GM12892 (cell line): ENCODE results near the gene CELF6.
A peak's percentile ranks its signal among the peaks of the same experiment; 100 is the strongest.
"Not testable (repeated sequence)": the region's sequence is repeated elsewhere in the genome, so short reads cannot be mapped to it uniquely, and the experiment has no call there.

Experiments
- DNase-seq: peaks from one replicate; pipeline ENCODE4 v3.0.0; 2011; ENCODE audit not compliant: insufficient read length
- FAIRE-seq: peaks from 2 replicates; lab custom pipeline; 2011; peaks lifted over from hg19 to GRCh38; lab: Jason Lieb, UNC
- POLR2A ChIP-seq: IDR thresholded peaks from 2 replicates; pipeline ENCODE4 v1.6.1; 2011; ENCODE audit warnings: low read depth, low read length, control low read depth
- POLR2AphosphoS5 ChIP-seq: IDR thresholded peaks from 2 replicates; pipeline ENCODE4 v1.6.1; 2011; ENCODE audit warnings: low read depth, low read length, control low read depth
- TAF1 ChIP-seq: IDR thresholded peaks from 2 replicates; pipeline ENCODE4 v1.6.1; 2011; ENCODE audit warnings: low read depth, mild to moderate bottlenecking, control low read depth, low read length, borderline replicate concordance

The CELF6 gene

DNA sequence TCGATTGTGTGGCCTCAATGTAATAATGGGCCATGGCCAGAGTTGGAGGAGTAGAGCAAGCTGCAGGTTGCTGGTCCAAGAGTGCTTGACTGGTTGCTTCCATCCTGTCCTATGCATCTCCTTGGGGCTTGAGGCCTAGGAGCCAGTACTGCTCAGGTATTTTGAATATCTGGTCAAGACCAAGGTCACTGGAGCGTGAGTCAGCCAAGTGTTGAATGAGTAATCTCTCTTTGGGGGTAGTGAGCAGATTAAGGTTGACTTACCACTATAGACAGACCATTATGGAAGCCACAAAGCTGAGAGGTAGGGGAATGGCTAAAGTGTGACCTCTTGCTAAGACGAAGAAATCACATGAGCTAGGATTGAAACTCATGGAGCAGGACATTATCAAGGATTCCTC is 38.2 kb downstream of the CELF6 start:
- FAIRE-seq (peak; percentile 71), DNase-seq (no peak)
- TF ChIP-seq POLR2A (no peak), TAF1 (no peak), POLR2AphosphoS5 (no peak)

DNA sequence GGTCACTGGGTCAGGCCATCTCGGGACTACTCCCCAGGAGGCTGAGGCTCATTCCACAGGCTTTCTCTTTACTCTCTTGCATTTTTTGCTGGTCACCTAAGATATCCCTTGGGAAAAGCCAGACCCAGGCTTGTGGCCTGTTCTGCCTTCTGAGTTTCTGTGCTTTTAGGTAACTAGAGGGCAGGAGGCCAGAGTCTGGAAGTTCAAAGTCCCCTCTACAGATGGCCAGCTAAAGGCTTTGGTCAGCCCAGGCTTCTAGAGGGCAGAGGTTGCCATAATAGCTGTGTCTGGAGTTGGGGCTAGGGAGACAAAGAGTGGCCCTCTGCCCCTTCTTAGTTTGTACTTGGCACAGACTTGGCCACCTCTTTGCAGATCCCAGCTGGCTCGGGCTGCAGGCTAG is 39.2 kb downstream of the CELF6 start:
- TF ChIP-seq POLR2AphosphoS5: no peak
- TF ChIP-seq POLR2A: no peak
- TF ChIP-seq TAF1: no peak
- FAIRE-seq (no peak), DNase-seq (no peak)

DNA sequence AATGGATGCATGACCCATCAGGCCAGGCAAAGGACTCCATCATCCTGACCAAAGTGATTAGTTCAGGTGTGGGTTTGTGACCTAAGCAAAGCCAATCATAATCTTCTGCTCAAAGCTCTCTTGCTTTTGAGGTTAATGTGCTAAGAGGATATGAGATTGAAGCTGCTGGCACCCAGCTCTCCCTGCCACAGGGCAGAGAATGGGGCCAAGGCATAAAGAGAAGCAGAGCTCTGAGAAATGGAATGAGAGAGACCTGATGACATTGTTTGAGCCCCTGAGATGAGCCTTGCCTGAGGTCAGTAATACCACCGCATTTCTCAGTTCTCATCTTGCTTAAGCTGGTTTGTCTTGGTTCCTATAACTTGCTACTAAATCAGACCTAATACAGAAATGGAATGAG is 41.2 kb downstream of the CELF6 start:
- DNase-seq (no peak), FAIRE-seq (no peak)
- TF ChIP-seq POLR2AphosphoS5 (no peak), TAF1 (no peak), POLR2A (no peak)

DNA sequence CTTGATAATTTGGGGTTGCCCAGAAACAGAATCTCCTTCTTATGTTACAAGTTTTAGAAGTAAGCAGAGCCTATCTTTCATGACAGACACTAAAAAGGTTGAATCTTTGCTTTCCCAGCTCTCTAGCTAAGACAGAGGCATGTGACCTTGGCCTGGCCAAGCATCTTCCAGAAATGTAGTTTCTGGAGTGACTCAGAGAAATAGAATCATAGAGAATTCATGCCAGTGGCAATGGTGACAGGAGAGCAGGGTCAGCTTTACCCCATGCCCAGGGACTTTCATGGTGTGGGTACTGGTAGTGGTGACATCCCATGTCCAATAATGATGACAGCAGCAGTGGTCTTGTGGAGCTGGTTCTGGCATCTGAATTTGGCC is 43.6 kb downstream of the CELF6 start:
- FAIRE-seq (no peak), DNase-seq (no peak)
- TF ChIP-seq TAF1: no peak
- no peak for TF ChIP-seq POLR2AphosphoS5
- TF ChIP-seq POLR2A: no peak

DNA sequence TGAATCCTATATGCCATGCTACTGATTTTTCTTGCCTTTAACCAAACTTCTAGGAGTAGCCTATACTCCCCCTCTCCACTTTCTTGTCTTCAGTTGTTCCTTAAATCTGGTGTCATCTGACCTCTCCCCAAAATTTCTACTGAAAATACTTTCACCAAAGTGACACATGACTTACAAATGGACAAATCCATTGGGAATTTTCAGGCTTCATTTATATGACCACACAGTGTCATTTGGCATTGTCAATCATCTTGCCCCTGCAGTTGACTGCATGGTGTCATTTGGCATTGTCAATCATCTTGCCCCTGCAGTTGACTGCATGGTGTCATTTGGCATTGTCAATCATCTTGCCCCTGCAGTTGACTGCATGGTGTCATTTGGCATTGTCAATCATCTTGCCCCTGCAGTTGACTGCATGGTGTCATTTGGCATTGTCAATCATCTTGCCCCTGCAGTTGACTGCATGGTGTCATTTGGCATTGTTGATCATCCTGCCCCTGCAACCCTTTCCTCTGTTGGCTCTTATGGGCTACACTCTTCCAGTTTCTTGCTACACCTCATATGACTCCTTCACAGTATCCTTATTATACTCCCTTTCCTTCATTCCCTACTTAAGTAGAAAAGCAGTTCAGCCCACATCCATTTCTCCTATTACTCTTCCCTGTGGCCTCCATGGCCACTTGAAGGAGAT is 44.2 kb downstream of the CELF6 start:
- not testable (repeated sequence) for FAIRE-seq, DNase-seq

DNA sequence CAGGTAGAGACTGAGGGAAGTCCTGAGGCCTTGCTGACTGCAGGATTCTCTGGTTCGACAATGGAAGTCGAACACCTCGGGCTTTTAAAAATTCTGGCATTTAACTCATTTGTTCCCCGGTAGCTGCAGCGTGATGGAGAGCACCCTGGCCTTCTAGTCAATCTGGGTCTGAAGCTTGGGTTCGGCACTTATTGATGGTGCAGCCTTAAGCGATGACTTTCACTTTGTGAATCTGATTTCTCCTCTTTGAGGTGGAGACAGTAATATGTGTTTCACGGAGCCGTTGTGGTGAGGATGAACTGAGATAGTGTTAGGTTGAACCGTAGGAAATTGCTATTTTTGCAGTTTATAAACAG is 47.0 kb downstream of the CELF6 start:
- DNase-seq: no peak
- TF ChIP-seq POLR2AphosphoS5 (no peak; the same call in none of the 2 replicates), TAF1 (no peak), POLR2A (no peak)
- FAIRE-seq: peak; percentile 70

DNA sequence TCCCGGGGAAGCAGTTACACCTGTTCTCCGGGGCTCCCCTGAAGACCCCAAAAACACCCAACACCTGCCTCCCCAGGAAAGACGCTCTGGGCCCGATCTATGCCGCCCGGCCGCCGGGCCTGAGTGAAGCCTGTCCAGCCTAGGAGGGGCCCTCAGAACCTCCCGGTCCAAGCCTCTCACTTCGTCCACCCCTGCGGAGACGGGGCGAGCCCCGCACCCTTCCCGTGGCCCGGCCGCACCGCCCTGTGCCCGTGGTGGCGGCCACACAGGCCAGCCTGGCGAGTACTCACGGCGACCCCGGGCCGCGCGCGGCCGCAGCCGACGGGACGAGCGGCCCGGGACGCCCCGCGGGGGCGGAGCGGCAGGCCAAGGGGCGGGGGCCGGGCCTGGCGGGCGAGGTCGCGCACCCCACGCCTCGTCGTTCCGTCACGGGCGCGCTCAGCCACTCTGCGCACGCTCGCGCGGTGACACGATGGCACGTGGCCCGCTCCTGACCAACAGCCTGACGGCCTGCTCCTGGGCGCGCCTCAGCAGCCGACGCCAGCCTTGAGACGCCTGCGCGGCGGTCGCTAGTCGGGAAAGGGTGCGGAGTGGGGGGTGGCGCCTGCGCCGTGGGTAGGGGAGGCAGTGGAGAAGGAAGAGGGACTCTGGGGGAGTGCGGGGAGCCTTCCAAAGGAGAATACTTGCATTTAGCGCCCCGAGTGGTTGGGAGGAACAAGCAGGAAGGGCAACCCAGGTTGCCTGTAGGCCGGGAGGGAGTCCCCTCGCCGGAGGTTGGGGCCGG is 47.6 kb downstream of the CELF6 start, which contains the start of gene PARP6:
TSS of gene PARP6 (minus strand) at position 342 of the 784 bp plus-strand sequence. CDS start 5,077 bp downstream, outside the sequence.
- DNase-seq (peak; percentile 97), FAIRE-seq (peak; percentile 99)
- TF ChIP-seq POLR2A (peak; percentile 64; the same call in 1 of the 2 replicates), TAF1 (0 out of 2 replicates have a peak, but pooled peaks have one; percentile 39), POLR2AphosphoS5 (peak; percentile 64; the same call in 1 of the 2 replicates)

DNA sequence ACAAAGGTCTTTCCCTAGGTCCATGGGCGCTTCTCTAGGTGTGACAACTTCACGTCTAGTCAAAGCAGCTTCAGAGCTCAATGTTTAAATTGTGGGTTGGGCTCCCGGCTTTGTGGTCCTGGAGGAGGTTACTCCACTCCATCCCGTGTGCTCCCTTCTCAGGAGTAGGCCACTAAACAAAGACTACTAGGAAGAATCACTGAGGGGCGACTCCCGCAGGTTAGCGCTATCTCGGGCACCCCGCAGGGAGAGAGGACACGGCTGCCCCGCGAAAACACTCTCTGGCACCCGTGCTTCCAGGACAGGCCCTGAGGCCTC is 48.1 kb downstream of the CELF6 start:
- no peak for DNase-seq
- TF ChIP-seq TAF1: no peak
- FAIRE-seq: no peak

DNA sequence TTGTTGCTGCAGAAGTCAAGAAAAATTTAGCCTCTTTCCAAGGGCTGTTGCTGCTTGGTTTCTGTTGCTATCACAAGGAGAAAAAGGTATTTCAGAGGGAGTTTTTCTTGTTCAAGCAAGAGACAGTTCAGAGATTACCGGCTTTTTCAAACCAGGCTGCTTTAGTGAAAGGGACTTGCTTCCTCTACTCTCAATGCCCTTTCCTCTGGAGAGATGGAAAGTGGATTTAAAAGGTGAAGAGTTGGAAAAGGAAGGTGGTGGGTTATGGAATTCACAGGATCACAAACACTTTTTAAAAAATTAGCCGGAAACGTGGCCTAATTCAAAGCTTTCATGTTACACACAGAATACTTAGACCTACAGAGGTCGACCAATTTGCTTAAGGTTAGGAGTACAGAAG is 48.7 kb downstream of the CELF6 start:
- TF ChIP-seq TAF1 (no peak), POLR2A (no peak), POLR2AphosphoS5 (no peak)
- FAIRE-seq (no peak), DNase-seq (no peak)

DNA sequence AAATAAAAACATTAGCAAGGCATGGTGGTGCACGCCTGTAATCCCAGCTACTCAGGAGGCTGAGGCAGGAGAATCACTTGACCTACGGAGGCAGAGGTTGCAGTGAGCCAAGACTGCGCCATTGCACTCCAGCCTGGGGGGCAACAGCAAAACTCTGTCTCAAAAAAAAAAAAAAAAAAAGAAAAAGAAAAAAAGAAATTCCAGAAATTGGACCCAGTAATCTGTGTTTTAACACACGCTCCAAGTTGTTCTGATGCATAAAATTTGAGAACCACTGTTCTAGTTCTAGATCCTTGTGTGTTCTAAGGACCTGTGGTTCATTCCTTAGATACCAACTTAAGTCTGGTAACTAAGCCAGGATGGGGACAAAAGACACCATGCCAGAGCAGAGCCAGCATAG is 50.2 kb downstream of the CELF6 start:
- TF ChIP-seq TAF1 (no peak), POLR2A (no peak)
- DNase-seq (no peak), FAIRE-seq (no peak)

DNA sequence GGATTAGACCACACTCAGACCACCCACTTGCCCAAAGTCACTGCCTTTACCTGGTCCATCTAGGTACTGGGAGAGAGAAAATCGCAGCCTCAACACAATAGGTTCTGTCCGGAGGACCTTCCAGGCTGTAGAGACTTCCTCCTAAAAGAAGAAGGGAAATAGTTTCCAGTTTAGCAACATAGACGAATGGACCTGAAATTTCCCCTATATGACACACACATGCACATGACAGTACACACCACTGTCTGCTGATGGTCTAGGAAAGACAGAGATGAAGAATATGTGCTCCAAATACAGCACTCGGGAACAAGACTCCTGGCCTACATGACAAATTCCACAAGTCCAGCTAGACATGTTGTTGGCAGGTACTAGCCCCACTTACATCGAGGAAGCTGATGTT is 54.9 kb downstream of the CELF6 start:
- no peak for DNase-seq
- FAIRE-seq: no peak
- TF ChIP-seq POLR2AphosphoS5: no peak
- TF ChIP-seq TAF1: no peak
- TF ChIP-seq POLR2A: no peak

DNA sequence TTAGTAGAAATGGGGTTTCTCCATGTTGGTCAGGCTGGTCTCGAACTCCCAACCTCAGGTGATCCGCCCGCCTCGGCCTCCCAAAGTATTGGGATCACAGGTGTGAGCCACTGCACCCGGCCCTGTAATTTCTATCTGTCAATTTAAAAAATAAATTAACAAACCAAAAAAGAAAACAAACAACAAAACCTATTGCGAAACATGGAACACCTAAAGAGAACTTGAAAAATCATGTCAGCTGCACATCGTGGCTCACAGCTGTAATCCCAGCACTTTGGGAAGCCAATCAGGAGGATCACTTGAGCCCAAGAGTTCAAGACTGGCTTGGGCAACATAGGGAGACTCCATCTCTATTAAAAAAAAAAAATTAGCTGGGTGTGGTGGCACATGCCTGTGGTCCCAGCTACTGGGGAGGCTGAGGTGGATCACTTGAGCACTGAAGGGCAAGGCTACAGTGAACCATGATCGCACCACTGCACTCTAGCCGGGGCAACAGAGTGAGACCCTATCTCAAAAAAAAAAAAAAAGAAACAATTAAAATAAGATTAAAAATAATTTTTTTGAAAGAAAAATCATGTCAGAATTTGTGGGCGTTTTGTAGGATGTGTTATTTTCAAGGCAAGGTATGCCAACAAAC is 67.2 kb downstream of the CELF6 start:
- FAIRE-seq: no peak
- TF ChIP-seq TAF1: no peak
- no peak for TF ChIP-seq POLR2A
- no peak for TF ChIP-seq POLR2AphosphoS5
- DNase-seq: no peak
